DMS 273 (cell line): Measurements from ENCODE around the gene ZCCHC4.
"Not testable (repeated sequence)": the region's sequence is repeated elsewhere in the genome, so short reads cannot be mapped to it uniquely, and the experiment has no call there.

Experiments
- DNase-seq: peaks from one replicate; lab custom pipeline; 2025; ENCODE audit not compliant: unreplicated experiment; lab: John Stamatoyannopoulos, UW

The ZCCHC4 gene

DNA sequence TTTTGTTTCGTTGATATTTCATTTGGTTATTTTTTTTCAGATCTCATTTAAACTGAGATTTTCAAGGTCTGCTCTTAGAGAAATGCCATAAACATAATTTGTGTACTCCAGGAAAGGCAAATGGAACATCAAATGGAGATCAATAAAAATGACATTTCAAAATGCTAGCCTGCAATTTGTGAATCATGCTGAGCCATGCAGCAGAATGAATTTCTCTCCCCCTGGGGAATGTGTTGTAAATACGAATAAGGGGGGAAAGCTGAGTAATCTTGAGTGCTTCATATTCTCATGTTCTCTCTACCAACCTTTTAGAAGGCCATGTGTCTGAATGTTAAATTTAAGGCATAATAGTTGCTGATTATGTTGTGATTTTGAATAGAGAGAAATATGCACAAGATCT, 7.8 kb downstream of the ZCCHC4 start:
- no peak for DNase-seq

DNA sequence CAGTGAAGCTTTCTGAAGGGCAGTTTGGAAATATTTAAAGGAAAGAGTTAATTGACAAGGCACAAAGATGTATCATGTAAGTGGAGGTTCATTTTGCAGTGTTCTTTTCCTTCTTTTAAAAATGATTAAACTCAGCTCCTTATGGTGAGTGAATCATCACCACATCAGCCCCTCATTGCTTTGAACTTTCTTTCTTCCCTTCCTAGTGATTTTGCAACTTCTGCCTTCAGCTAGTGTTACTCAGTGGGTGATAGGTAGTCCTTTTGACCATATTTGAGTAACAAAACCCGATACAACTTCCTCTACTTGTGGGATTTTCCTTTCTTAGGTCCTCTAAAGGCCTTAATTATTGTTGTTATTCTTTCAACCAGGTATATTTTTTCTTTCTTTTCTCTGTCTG, 8.2 kb downstream of the ZCCHC4 start:
- no peak for DNase-seq

DNA sequence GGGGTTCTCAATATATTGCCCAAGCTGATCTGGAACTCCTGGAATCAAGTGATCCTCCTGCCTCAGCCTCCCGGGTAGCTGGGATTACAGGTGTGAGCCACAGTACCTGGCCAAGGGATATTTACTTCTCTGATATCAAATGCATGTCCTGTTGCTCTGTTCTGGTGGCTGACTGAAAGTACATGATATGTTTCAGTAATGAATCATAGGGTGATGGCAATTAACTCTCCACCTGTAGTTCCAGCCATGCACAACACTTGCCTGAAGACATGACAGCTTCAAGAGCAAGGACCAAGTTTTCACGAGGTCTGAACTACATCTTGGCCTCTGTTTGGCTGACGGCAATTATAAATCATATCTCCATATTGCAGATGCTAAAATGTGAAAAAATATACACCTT, 9.1 kb downstream of the ZCCHC4 start:
- DNase-seq, result no peak

DNA sequence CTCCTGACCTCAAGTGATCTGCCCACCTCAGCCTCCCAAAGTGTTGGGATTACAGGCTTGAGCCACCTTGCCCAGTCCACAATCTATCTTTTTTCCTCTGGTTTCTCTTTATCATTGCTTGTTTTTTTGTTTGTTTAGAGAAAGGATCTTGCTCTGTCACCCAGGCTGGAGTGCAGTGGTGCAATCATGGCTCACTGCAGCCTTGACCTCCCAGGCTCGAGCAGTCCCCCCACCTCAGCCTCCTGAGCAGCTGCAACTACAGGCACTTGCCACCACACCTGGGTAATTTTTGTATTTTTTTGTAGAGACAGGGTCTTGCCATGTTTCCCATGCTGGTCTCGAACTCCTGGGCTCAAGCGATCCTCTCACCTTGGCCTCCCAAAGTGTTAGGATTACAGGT, 15.9 kb downstream of the ZCCHC4 start:
- not testable (repeated sequence) for DNase-seq

DNA sequence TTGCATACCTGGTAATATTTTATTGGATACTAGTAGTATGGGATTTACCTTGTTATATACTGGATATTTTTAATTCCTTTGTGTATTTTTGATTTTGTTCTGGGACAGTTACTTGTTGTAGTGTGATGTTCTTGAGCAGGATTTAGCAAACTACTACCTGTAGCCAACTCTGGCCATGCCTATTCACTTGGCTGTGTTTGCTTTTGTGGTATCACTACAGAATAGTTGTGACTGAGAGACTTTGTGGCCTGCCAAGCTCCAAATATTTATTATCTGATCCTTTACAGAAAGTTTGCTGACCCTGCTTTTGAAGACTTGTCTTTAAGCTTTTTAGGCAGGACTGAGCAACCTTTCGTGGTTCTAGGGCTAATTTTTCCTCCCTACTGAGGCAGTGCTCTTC, 17.8 kb downstream of the ZCCHC4 start:
- DNase-seq, result no peak

DNA sequence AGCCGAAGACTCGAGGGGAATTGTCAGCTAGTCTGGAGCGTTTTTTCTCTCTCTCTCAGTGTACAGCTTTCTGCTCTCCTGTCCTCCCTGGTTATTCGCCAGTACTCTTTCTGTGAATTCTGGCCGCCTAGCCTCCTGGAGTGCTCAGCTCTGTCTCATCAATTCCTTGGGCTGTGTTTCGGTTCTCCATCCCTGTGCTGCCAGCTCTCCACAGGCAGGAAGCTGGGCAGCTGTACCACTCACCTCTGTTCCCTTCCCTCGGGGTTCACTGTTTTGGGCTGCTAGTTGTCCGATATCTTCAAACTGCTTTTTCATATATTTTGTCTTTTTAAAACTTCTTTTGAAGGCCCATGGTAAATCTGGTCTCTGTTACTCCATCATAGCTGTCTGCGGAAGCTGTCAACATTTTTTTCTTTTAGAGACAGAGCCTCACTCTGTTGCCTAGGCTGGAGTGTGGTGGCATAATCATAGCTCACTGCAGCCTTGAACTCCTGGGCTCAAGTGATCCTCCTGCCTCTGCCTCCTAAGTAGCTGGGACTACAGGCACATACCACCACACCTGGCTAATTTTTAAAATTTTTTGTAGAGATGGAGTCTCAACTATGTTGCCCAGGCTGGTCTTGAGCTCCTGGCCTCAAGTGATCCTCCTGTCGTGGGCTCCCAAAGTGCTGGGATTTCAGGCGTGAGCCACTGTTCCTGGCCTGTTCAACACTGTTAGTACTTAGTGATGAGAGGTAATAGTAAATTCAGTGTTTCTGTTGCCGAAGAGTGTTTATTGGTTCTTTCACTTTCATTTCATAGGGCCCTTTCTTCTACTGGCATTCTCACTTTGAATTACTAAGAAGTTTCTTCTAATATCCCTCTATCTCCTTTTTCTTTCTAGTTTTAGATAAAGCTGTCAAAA, 18.6 kb downstream of the ZCCHC4 start:
- no peak for DNase-seq

DNA sequence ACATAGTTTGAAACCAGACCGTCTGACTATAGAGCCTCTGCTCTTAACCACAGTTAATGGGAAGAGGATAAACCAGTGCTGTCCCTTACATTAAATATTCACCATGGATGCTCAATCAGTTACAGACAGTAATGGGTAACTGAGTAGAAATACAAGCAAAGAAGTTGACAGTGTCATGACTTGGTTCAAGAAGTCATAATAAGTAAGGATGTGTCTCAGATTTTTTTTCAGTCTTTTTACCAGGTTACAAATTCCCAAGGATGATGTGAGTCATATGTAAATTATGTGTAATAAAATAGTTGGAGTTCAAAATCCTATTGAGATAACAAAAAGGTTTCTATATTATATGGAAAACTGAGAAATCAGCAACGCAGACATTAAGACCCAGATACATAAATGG, 31.1 kb downstream of the ZCCHC4 start:
- DNase-seq, result no peak

DNA sequence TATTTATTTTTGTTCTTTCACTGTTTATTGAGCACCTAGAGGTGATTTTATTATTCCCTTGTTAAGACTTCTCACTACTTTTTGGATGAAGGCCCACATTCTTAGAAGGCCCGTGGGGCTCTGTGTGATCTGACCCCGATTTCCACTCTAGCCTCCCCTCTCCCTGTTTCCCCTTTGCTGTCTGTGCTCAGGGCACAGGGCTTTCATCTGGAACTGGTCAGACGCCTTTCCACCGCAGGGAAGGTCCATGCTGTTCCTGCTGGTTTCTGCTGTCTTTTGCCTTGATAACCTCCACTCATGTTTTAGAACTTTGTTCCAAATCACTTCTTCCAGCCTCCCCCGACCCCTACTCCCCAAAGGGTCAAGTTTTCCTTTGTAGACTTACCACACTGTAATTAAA, 33.2 kb downstream of the ZCCHC4 start:
- no peak for DNase-seq

DNA sequence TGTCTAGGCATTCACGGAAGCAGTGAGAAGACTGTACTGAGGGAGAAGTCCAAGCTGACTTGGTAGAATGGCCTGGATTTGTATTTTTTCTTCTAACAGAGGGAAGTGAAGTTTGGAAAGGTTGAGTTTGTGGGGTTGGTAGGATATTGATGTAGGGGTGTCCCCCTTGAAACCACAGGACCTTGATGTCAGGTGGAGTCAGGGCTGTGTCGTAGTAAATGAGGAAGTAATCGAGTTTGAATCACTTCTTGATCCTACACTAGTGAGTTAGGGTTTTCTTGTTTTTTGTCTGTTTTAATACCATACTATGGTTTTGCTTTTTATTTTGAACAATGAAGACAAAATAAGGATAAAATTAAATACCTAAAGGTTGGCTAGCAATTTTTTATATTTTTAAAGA, 34.3 kb downstream of the ZCCHC4 start:
- DNase-seq, result no peak

DNA sequence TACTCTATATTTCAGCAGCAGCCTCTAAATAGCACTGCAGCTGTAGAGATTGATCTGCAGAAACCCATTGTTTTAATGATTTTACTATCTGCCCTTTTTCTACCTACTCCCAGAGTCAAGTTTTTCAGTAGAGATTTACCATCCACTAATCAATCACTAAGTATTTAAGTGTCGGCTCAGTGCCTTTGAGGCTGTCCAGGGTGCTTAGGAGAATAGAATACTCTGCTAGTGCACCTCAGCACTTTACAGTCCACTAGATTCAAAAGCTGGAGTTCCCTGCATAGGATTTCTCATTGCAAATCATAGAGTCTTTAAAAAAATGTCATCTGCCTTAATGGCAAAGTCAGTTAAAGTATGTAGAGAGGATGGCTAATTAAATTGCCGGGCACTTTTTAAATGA, 34.9 kb downstream of the ZCCHC4 start:
- DNase-seq, result no peak

DNA sequence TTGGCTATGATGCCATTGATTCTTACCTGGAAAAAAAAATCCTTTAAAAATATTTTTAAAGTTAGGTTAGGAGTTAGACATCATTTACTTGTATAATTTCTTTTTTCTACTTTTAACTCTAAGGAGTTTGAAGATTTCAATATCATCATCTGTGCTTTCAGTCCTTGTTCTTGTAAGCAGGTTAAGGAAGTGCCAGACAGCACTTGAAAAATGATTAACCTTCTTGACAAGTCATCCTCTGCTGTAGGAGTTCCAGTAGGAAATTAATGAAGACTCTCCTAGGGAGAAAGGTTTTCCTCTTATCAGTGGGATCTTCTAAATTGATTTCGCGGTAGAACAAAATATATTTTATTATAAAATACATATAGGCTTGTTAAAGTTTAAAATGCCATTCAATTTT, 35.4 kb downstream of the ZCCHC4 start:
- no peak for DNase-seq

DNA sequence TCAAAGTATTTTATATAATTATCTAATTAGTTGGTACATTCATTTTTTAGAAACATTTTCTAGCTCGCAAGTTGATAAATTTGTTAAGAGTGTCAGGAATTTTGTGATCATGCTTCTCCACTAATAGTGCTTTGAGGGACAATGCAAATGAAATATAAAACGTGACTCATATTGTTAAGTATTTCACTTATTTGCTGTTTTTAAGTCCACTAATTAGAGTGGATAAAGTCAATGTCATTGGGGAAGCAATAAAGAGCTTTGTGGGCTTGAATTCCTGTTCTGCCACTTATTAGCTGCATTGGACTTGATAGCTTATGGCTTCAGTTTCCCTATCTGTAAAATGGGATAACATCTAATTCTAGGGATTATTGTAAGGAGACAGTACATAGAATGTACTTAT, 38.0 kb downstream of the ZCCHC4 start:
- no peak for DNase-seq

DNA sequence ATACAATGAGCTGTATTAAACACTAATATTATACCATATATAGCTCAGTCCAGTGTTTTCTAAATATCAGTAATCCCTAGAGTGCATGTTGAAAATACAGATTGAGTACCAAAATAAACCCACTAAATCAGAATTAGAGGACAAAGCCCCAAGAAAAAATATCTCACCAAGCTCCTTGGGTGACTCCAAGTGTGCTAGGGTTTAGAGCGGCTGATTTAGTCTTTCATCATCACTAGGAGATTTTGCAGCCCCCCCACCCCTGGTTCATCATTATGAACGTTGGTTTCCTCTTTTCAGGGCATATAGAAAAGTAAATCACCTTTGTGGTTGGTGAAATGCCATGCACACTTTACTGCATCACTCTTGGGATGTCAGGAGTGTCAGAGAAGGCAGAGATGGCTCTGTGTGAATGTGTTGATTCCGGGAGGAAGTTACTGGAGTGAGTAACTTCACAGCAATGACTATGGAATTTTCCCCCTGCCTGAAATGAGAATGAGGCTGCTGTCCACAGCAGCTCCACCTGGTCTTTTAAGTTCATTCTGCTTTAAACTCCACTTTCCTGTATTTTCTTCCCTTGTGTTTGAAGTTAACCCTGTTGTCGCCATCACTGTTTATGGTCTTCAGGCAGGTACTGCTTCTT, 39.3 kb downstream of the ZCCHC4 start:
- DNase-seq, result no peak

DNA sequence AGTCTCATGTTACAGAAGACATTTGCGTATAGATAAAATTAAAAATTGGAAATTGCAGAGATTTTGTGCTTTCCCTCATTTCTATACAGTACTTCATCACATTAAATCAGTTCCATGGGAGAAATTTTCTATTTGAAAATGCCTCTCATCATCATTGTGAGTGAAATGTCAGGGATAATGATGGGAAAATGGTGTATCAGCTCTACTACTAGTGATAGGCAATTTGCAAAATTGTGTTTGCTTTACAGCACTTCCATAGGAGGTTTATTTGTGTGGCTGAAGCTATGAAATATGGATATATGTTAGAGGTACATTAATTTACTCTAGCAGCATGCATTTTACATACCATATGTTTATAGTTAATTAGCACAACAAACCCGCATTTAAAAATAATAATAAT, 43.5 kb downstream of the ZCCHC4 start:
- DNase-seq, result no peak

DNA sequence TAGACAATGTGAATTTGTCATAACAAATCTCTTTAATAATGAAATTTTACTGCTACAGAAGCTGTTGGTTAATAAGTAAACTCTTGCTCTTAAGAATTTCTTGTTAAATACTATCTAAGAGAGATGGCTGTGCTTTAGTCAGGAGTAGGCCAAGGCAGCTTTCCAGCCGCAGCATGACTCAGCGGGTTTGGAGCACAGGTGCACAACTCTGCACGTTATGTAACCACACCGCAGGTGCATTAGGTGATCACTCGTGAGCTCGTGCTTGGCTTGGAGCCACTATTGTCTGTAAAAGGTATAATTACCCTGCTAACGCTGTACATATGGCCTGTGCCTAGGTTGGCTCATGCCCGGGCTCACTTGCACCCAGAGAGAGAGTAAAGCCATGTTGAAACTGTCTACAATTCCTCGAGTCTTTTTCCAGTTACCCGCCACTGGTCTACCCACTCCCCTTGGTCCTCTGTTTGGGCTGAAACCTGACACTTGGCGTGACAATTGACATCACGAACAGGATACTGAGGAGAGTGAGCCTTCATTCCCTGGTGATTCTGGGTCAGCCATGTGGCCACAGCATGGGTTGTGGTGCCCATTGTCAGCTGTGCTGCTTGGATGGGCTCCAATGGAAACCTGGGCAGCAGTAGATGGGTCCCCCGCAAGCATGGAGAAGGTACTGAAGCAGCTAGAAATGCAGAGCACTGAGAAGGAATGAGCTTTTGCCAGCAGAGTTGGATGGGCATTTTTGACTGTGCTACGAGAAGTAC, 46.1 kb downstream of the ZCCHC4 start:
- DNase-seq, result peak; percentile 4

DNA sequence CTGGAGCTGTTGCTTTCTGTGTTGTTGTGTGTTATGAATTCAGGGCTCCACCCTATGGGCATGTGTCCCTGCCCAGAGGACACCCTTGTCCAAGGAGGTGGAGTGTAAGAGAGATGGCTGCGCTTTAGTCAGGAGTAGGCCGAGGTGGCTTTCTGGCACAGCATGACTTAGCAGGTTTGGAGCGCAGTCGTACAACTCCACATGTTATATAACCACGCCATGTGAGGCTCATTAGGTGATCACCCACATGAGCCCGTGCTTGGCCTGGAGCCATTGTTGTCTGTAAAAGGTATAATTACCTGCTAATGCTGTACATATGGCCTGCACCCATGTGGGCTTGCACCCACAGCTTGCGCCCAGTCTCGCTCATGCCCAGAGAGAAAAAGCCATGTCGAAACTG, 48.7 kb downstream of the ZCCHC4 start:
- no peak for DNase-seq

DNA sequence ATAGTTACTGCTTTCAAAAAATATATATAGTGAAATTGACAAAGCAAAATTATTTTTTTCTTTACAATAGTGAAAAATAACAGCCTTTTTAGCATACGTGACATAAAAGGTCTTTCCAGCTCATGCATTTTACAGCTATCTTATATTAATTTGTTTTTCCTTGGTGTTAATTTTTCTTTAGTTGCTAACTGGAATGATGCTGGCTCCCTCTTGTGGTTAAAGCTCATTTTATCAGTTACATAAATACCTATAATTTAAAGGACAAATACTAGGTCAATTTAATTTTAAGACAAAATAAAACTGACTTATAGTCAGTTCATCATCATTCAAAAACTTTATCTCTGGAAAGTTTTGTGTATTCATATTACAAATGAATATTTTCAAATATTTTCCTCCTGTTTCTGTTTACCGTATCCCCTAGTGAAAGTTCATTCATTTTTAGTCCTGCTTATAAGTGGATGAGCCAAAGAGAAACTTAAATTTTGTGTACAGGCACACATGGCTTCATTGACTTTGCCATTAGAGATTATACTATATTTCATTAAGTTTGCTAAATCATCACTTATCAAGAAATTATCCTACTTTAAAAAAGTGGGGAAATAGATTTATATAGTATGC, 54.5 kb downstream of the ZCCHC4 start:
- DNase-seq, result peak; percentile 58

DNA sequence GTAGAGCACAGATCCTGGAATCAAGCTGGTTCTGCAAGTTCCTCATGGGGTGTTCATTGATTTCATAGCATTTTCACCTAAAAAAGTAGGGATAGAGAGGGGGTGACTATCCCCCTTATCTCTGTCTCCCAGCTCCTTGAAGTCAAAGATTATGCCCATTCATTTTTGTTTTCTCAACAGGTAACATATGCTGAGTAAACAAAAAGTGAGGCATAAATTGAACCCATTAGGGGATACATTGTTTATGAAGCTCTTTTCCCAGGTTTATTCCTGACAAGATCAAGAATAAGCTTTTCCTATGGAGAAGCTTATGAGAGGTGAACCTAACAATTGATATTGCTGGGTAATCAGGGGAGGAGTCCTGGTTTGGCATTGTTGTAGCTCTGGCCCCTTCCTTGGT, 55.3 kb downstream of the ZCCHC4 start:
- no peak for DNase-seq

DNA sequence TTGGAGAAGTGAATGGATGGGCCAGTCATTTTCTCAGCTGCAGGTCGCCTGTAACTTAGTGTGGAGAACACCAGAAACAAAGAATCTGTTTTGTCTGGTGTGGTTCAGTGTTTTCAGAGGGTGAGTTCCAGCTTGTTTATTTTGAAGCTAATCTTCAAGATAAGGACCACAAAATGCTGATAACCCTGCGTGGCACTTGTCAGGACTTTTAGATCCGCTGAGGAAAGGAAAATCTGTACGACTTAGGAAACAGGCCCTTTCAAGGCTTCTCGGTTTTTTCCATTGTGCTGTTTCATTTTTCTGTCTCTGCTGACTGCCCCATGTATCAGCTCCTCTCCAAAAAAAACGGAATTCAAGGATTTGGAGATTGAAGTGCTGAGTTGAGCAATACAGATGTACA, 55.7 kb downstream of the ZCCHC4 start:
- no peak for DNase-seq

DNA sequence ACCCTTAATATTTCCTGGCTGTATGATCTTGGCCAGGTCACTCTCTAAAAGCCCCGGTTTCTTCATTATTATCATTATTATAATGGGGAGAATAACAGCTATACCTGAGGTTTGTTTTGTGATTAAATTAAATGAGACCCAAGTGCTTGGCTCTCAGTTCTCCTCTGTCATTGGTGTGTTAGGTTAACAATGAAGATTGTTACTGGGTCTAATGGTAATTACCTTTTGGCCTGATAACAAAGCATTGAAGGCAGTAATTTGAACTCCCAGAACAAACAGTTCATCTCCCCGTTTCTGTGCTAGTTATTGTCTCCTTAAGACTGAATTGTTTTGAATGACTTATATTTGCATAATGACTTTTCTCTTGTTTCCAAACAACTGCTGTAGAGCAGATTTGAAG, 57.7 kb downstream of the ZCCHC4 start:
- no peak for DNase-seq

DNA sequence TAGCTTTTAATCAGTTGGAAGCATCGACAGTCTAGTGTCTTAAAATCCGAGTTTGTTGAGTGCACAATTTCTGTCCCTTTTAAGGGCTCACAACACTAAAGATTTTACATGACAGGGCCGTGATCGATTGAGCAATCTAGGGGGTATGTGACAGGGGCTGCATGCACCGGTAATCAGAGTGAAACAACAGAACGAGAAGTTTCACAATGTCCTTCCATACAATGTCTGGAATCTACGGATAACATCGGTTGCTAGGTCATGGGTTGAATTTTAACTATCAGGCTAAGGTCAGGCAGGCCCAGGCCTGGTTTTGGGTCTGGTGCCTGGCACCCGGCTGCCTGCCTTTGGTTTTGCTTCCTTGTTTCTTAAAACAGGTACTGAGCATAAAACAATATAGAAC, 60.0 kb downstream of the ZCCHC4 start:
- DNase-seq, result not testable (repeated sequence)
